CD8-positive, alpha-beta memory T cell (primary cell): ENCODE results near the gene ATG2A. TPM values are rescaled to one million over a fixed set of nuclear protein-coding genes. Genes with fewer than 3 reads are reported as not detected.

ENCODE experiments used
- CTCF ChIA-PET: fragments of 350-600 bp; sonication (Branson Sonifier 250); formaldehyde crosslinking; loops from one replicate; lab custom pipeline; 2021; ENCODE audit warnings: antibody characterized with exemption; lab: Charles Lee
- POLR2A ChIA-PET: fragments of 350-600 bp; sonication (Branson Sonifier 250); formaldehyde crosslinking; loops from one replicate; lab custom pipeline; 2021; ENCODE audit warnings: antibody characterized with exemption; lab: Charles Lee
- DNase-seq, 5 donors: peaks; one replicate each; pipeline versions ENCODE4 v3.0.0 to v3.0.0-alpha.2; 2020 to 2022; ENCODE audit warnings: mixed read lengths in 1 of 5
- H3K27ac ChIP-seq: one replicate; pipeline ENCODE4 v1.7.0; 2013; ENCODE audit warnings: low read depth, mild to moderate bottlenecking, low read length, moderate library complexity
- H3K27me3 ChIP-seq: 2 replicates; pipeline ENCODE4 v1.7.0; 2013; ENCODE audit warnings: low read length, mild to moderate bottlenecking; ENCODE audit not compliant: insufficient read depth, poor library complexity, severe bottlenecking
- H3K36me3 ChIP-seq: 2 replicates; pipeline ENCODE4 v1.7.0; 2013; ENCODE audit warnings: mild to moderate bottlenecking, low read length, moderate library complexity; ENCODE audit not compliant: insufficient read depth
- H3K4me1 ChIP-seq: 2 replicates; pipeline ENCODE4 v1.7.0; 2013; ENCODE audit warnings: mild to moderate bottlenecking, low read length, moderate library complexity; ENCODE audit not compliant: insufficient read depth
- H3K4me3 ChIP-seq: 2 replicates; pipeline ENCODE4 v1.7.0; 2013; ENCODE audit warnings: mild to moderate bottlenecking, low read length
- H3K9me3 ChIP-seq: 2 replicates; pipeline ENCODE4 v1.7.0; 2013; ENCODE audit warnings: mild to moderate bottlenecking, low read length
- H3K27ac Mint-ChIP-seq, 8 donors: one replicate each; pipeline ENCODE4 v1.8.0; 2020 to 2021; ENCODE audit warnings: mixed read lengths in 8 of 8, mild to moderate bottlenecking in 6 of 8, inconsistent platforms in 3 of 8, moderate library complexity in 3 of 8
- H3K27me3 Mint-ChIP-seq, 2 donors: one replicate each; pipeline ENCODE4 v1.8.0; 2020 to 2021; ENCODE audit warnings: mixed read lengths in 2 of 2, mild to moderate bottlenecking in 1 of 2, moderate library complexity in 1 of 2
- H3K36me3 Mint-ChIP-seq, 3 donors: one replicate each; pipeline ENCODE4 v1.8.0; 2020 to 2021; ENCODE audit warnings: mixed read lengths in 3 of 3, inconsistent platforms in 1 of 3, mild to moderate bottlenecking in 1 of 3
- H3K4me1 Mint-ChIP-seq, 3 donors: one replicate each; pipeline ENCODE4 v1.8.0; 2020 to 2021; ENCODE audit warnings: mixed read lengths in 3 of 3, inconsistent platforms in 1 of 3, mild to moderate bottlenecking in 1 of 3
- H3K4me3 Mint-ChIP-seq, 7 donors: one replicate each; pipeline ENCODE4 v1.8.0; 2020 to 2021; ENCODE audit warnings: mixed read lengths in 7 of 7, mild to moderate bottlenecking in 6 of 7, moderate library complexity in 4 of 7, inconsistent platforms in 2 of 7
- H3K9me3 Mint-ChIP-seq, 5 donors: one replicate each; pipeline ENCODE4 v1.8.0; 2020 to 2022; ENCODE audit warnings: mixed read lengths in 5 of 5, mild to moderate bottlenecking in 3 of 5, moderate library complexity in 2 of 5, inconsistent platforms in 1 of 5
- polyA plus RNA-seq: library from polyadenylated mRNA; unstranded; fragments of 300-500 nt; fragmentation: Illumina TruSeq; gene quantifications from one replicate; pipeline ENCODE4 v1.2.3, GENCODE V29; 2021
- total RNA-seq, 2 experiments: library from RNA; stranded (reverse); gene quantifications; one replicate each; pipeline ENCODE4 v1.2.3, GENCODE V29; 2021

Gene ATG2A
- total and polyA plus RNA-seq, 3 experiments from 2014 or later = 7.6 to 27.0 (median 25.7) TPM

- POLR2A ChIA-PET = interaction anchor here (2.4 to 24.3 kb wide), 3 partner anchors 11 to 33 kb away, joined by 8 to 569 read pairs (median 213); partner anchors contain the start of gene EHD1
- Mint-ChIP-seq H3K27me3 (no peaks in the 10 kb centered on the region), H3K36me3 (peaks cover 3 to 71% (median 12%) of the 10 kb centered on the region in 3 donors), H3K9me3 (no peaks in the 10 kb centered on the region), H3K4me1 (peaks cover 82 to 94% (median 92%) of the 10 kb centered on the region in 3 donors), H3K4me3 (peak overlapping the region; percentile 65 to 86 (median 76)), H3K27ac (peak overlapping the region; percentile 88 to 100 (median 93))
- no peaks in the 10 kb centered on the region for H3K9me3 ChIP-seq
- DNase-seq = peak in 2 of 5 donors; percentile 63 to 69
- peaks cover 15% of the 10 kb centered on the region for H3K36me3 ChIP-seq
- H3K27me3 ChIP-seq = no peaks in the 10 kb centered on the region
- CTCF ChIA-PET = interaction anchor here (0.8 to 32.1 kb wide), 3 partner anchors 8 to 31 kb away, joined by 3 to 1256 read pairs (median 318); partner anchors contain the start of gene EHD1
- H3K4me1 ChIP-seq = peaks cover 93% of the 10 kb centered on the region
- no peak overlapping the region for H3K4me3 ChIP-seq
- peak overlapping the region; percentile 28 for H3K27ac ChIP-seq
Observed at GRCh38 chr11:64854534-64855502, 62.2 kb downstream of the ATG2A start.

GRCh38 chr11:64854157-64854533 is 62.9 kb downstream of the ATG2A start:
- Mint-ChIP-seq H3K27me3 (no peaks in the 10 kb centered on the region), H3K36me3 (peaks cover 3 to 65% (median 9%) of the 10 kb centered on the region in 3 donors), H3K9me3 (no peaks in the 10 kb centered on the region), H3K27ac (peak overlapping the region; percentile 33 to 100 (median 94)), H3K4me3 (peak overlapping the region in 6 of 7 donors; percentile 27 to 85 (median 52)), H3K4me1 (peaks cover 82 to 94% (median 92%) of the 10 kb centered on the region in 3 donors)
- CTCF ChIA-PET = interaction anchor here (1.0 to 32.1 kb wide), 3 partner anchors 9 to 32 kb away, joined by 3 to 1256 read pairs (median 318); partner anchors contain the start of genes CDC42BPG and EHD1
- POLR2A ChIA-PET = interaction anchor here (2.4 to 24.3 kb wide), 3 partner anchors 12 to 34 kb away, joined by 8 to 569 read pairs (median 213); partner anchors contain the start of gene EHD1
- H3K27ac ChIP-seq = no peak overlapping the region
- H3K27me3 ChIP-seq = no peaks in the 10 kb centered on the region
- H3K4me3 ChIP-seq = no peak overlapping the region
- no peaks in the 10 kb centered on the region for H3K9me3 ChIP-seq
- H3K36me3 ChIP-seq = peaks cover 15% of the 10 kb centered on the region
- no peak for DNase-seq
- H3K4me1 ChIP-seq = peaks cover 93% of the 10 kb centered on the region

GRCh38 chr11:64853709-64854108 is 63.3 kb downstream of the ATG2A start:
- Histone ChIP-seq H3K4me1 (peaks cover 93% of the 10 kb centered on the region), H3K27ac (peak overlapping the region; percentile 24), H3K4me3 (peak overlapping the region; percentile 37), H3K9me3 (no peaks in the 10 kb centered on the region), H3K27me3 (no peaks in the 10 kb centered on the region), H3K36me3 (peaks cover 15% of the 10 kb centered on the region)
- DNase-seq = peak in 3 of 5 donors; percentile 45 to 67 (median 63)
- H3K36me3 Mint-ChIP-seq = peaks cover 3 to 60% (median 9%) of the 10 kb centered on the region in 3 donors
- no peaks in the 10 kb centered on the region for H3K27me3 Mint-ChIP-seq
- H3K27ac Mint-ChIP-seq = peak overlapping the region; percentile 84 to 100 (median 95)
- peak overlapping the region; percentile 27 to 85 (median 69) for H3K4me3 Mint-ChIP-seq
- POLR2A ChIA-PET = interaction anchor here (0.7 to 24.3 kb wide), 5 partner anchors 9 to 75 kb away, joined by 3 to 569 read pairs (median 8); partner anchors contain the start of genes CDC42BPG and EHD1
- CTCF ChIA-PET = interaction anchor here (1.0 to 32.1 kb wide), 3 partner anchors 9 to 33 kb away, joined by 3 to 1256 read pairs (median 318); partner anchors contain the start of genes CDC42BPG and EHD1
- H3K9me3 Mint-ChIP-seq = no peaks in the 10 kb centered on the region
- H3K4me1 Mint-ChIP-seq = peaks cover 81 to 94% (median 92%) of the 10 kb centered on the region in 3 donors

- no peaks in the 10 kb centered on the region for H3K9me3 ChIP-seq
- peaks cover 3 to 56% (median 9%) of the 10 kb centered on the region in 3 donors for H3K36me3 Mint-ChIP-seq
- peak overlapping the region; percentile 37 for H3K4me3 ChIP-seq
- peak overlapping the region; percentile 91 to 100 (median 95) for H3K27ac Mint-ChIP-seq
- peak in 2 of 5 donors; percentile 29 to 49 for DNase-seq
- CTCF ChIA-PET = interaction anchor here (0.7 to 32.1 kb wide), 3 partner anchors 8 to 33 kb away, joined by 3 to 1256 read pairs (median 318); partner anchors contain the start of genes CDC42BPG and EHD1
- no peaks in the 10 kb centered on the region for H3K27me3 ChIP-seq
- H3K4me1 Mint-ChIP-seq = peaks cover 83 to 96% (median 94%) of the 10 kb centered on the region in 3 donors
- POLR2A ChIA-PET = interaction anchor here (0.6 to 24.3 kb wide), 6 partner anchors 9 to 87 kb away, joined by 3 to 569 read pairs (median 6); partner anchors contain the start of genes CDC42BPG and EHD1
- peak overlapping the region; percentile 24 to 85 (median 69) for H3K4me3 Mint-ChIP-seq
- no peaks in the 10 kb centered on the region for H3K27me3 Mint-ChIP-seq
- H3K4me1 ChIP-seq = peaks cover 93% of the 10 kb centered on the region
- peaks cover 15% of the 10 kb centered on the region for H3K36me3 ChIP-seq
- H3K9me3 Mint-ChIP-seq = no peaks in the 10 kb centered on the region
- H3K27ac ChIP-seq = peak overlapping the region; percentile 35
Observed at GRCh38 chr11:64852804-64853509, 64.1 kb downstream of the ATG2A start.

- H3K27ac ChIP-seq = peak overlapping the region; percentile 35
- Mint-ChIP-seq H3K4me3 (peak overlapping the region; percentile 50 to 84 (median 68)), H3K36me3 (peaks cover 3 to 51% (median 9%) of the 10 kb centered on the region in 3 donors), H3K27me3 (no peaks in the 10 kb centered on the region), H3K4me1 (peaks cover 84 to 97% (median 96%) of the 10 kb centered on the region in 3 donors), H3K9me3 (no peaks in the 10 kb centered on the region), H3K27ac (peak overlapping the region; percentile 91 to 100 (median 95))
- CTCF ChIA-PET = interaction anchor here (15.6 to 32.1 kb wide), 2 partner anchors 12 to 34 kb away, joined by 318 to 1256 read pairs; partner anchors contain the start of gene EHD1
- no peaks in the 10 kb centered on the region for H3K27me3 ChIP-seq
- H3K4me3 ChIP-seq = peak overlapping the region; percentile 34
- POLR2A ChIA-PET = interaction anchor here (0.8 to 24.3 kb wide), 4 partner anchors 14 to 266 kb away, joined by 3 to 569 read pairs (median 108); partner anchors contain the start of genes EHD1, SF1 and ZNHIT2
- DNase-seq = peak in 2 of 5 donors; percentile 29
- H3K4me1 ChIP-seq = peaks cover 93% of the 10 kb centered on the region
- no peaks in the 10 kb centered on the region for H3K9me3 ChIP-seq
- peaks cover 11% of the 10 kb centered on the region for H3K36me3 ChIP-seq
Observed at GRCh38 chr11:64851831-64852351, 65.1 kb downstream of the ATG2A start.

- H3K4me3 Mint-ChIP-seq = peak overlapping the region in 6 of 7 donors; percentile 29 to 88 (median 68)
- peak; percentile 56 to 74 (median 65) for DNase-seq
- Histone ChIP-seq H3K4me3 (no peak overlapping the region), H3K9me3 (no peaks in the 10 kb centered on the region), H3K27me3 (no peaks in the 10 kb centered on the region), H3K4me1 (peaks cover 86% of the 10 kb centered on the region), H3K36me3 (peaks cover 5% of the 10 kb centered on the region), H3K27ac (peak overlapping the region; percentile 35)
- peak overlapping the region; percentile 91 to 100 (median 95) for H3K27ac Mint-ChIP-seq
- CTCF ChIA-PET = interaction anchor here (1.0 to 32.1 kb wide), 4 partner anchors 12 to 72 kb away, joined by 3 to 1256 read pairs (median 160); partner anchors contain the start of genes ATG2A, EHD1 and SF1
- H3K36me3 Mint-ChIP-seq = peaks cover 3 to 42% (median 9%) of the 10 kb centered on the region in 3 donors
- POLR2A ChIA-PET = interaction anchor here (0.7 to 24.3 kb wide), 6 partner anchors 8 to 72 kb away, joined by 3 to 569 read pairs (median 16); partner anchors contain the start of genes EHD1 and SF1
- H3K27me3 Mint-ChIP-seq = no peaks in the 10 kb centered on the region
- H3K9me3 Mint-ChIP-seq = no peaks in the 10 kb centered on the region
- H3K4me1 Mint-ChIP-seq = peaks cover 76 to 90% (median 89%) of the 10 kb centered on the region in 3 donors
Observed at GRCh38 chr11:64850979-64851567, 65.9 kb downstream of the ATG2A start.
